Activated CD4-positive, alpha-beta T cell treated with anti-CD3 and anti-CD28 coated beads, Interleukin-2, Interleukin-6, amounts not matched to agents 100 ng/mL and 50 ng/mL, durations not matched to agents 16 hours and 8 hours (primary cell): ENCODE measurements around the gene CYP4F3.
"Not testable (repeated sequence)": the region's sequence is repeated elsewhere in the genome, so short reads cannot be mapped to it uniquely, and the experiment has no call there.

Experiments used
- DNase-seq: peaks from one replicate; pipeline ENCODE4 v3.0.0-alpha.2; 2020

CYP4F3 gene

DNA sequence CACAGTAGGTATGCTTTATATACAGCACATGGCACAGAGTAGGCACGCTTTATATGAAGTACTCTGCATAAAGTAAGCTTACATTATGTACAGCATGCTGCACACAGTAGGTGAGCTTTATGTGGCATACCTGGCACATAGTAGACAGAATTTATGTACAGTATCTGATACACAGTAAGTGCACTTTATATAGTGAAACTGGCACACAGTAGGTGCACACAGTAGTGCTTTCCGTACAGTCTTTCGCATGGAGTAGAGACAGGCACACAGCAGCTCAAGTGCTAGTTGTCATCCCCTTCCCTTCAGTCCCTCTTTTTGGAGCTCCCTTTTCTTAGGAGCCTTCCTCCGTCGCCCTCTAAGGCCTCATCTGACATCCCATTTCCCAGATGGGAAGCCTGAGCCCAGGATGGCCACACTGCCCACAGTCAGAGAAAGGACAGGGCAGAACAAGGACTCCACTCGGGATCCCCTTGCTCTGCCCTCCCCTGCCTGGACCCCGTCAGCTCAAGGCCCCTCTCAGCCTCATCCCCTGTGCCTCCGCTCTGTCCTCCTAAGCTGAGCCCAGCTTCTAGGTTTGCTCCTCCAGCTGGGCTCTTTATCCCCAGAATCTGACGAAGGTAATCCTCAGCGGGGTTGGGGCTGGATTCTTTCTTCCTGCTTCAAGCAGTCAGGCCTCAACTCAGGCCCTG, 31.3 kb downstream of the CYP4F3 start:
- DNase-seq: no peak

- no peak for DNase-seq
Observed at GRCh38 chr19:15672580-15673175, 32.0 kb downstream of the CYP4F3 start, which contains the start of gene CYP4F12. Gene CYP4F12 (plus strand): TSS chr19:15673087. CDS start chr19:15673530, 443 bp downstream.

- DNase-seq: no peak
Observed at GRCh38 chr19:15673176-15673654, 32.5 kb downstream of the CYP4F3 start.

- DNase-seq: no peak
Observed at GRCh38 chr19:15675560-15675959, 34.9 kb downstream of the CYP4F3 start.

DNA sequence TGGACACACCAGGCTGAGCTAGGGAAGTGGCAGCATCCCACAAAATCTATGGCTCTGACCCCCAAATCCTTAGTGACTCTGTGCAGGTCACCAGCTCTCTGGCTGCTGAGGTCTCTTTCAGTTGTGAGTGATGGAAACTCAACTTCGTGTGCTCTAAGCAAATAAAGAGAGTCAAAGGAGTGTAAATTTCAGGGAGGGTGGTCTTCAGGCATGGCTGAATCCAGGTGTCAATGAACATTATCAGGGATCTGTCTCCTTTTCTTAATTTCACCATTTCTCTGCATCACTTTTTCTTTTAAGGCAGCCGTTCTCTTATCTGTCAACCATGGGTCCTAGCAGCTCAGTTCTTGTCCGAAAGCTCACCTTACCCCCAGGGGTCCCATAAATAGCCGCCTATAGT, 38.4 kb downstream of the CYP4F3 start:
- DNase-seq: no peak

DNA sequence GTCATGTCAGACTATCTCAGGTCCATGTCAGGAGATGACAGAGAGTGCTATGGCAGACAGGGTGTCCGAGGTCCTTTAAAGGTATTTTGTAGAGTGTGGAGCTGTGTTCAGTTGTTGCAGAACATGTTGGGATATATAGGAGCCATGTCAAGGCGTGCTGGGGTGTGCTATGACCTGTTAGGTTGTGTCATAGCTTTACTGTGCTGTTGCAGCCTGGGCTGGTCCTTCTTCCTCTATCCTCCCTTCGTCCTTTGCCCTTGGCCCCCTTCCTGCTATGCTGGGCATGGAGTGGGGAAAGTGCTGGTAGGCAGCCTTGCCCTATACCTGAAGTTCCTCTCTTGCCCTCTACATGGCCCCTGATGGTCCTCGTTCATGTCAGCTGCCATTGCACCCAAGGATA, 39.2 kb downstream of the CYP4F3 start:
- DNase-seq: not testable (repeated sequence)

- DNase-seq: no peak
Observed at GRCh38 chr19:15680478-15681322, 40.0 kb downstream of the CYP4F3 start.

- DNase-seq: no peak
Observed at GRCh38 chr19:15683411-15683810, 42.7 kb downstream of the CYP4F3 start.

DNA sequence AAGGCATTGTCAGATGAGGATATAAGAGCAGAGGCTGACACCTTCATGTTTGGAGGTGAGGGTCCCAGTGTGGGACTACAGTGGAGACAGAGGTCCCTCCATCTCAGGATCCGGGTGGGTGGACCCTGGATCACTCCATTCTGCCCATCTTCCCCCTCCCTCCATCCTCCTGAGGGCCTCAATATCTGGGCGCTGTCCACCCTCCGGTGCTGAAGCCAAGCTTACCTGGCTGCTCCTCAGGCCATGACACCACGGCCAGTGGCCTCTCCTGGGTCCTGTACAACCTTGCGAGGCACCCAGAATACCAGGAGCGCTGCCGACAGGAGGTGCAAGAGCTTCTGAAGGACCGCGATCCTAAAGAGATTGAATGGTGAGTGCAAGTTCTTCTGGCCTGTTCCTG, 44.1 kb downstream of the CYP4F3 start:
- no peak for DNase-seq

DNA sequence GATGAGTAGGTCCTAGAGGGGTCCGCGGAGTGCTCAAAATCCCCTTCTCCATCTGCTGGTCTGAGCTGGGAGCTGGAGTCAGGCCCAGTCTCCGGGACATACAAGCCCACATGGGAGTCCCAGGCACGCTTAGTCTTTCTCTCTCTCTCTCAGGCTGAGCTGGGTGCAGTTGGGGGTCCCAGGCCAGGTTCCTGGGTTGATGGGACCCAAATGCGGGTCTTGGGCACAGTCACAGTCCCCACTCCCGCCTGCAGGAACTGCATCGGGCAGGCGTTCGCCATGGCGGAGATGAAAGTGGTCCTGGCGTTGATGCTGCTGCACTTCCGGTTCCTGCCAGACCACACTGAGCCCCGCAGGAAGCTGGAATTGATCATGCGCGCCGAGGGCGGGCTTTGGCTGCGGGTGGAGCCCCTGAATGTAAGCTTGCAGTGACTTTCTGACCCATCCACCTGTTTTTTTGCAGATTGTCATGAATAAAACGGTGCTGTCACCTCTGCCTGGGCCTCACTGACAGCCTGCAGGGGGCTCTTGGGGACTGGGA, 56.0 kb downstream of the CYP4F3 start:
- DNase-seq: no peak

GRCh38 chr19:15701757-15702533, 61.2 kb downstream of the CYP4F3 start:
- DNase-seq: no peak

DNA sequence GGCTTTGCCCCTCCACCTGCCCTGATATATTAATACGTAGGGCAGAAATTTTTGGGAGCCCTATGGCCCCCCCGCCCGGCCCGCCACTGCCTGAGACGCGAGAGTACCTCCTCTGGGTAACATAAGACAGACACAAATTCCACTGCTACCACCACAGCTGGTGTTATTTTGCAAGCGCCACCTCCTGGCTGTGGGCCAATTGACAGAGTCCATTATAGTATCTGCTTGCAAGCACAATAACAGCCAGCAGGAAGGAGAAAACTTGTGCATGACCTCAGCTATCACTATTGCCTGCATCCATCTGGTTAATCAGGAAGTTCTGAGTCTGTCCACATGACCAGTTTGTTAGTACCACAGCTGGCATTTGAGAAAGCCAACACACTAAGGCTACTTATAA, 61.8 kb downstream of the CYP4F3 start:
- DNase-seq: peak; percentile 23
